ENCODE measurements around the gene FARSB. TPM values are rescaled to one million over a fixed set of nuclear protein-coding genes. Genes with fewer than 3 reads are reported as not detected.

Gene FARSB
- total RNA-seq, 1 donor from 2014 or later = 13.3 TPM

DNA sequence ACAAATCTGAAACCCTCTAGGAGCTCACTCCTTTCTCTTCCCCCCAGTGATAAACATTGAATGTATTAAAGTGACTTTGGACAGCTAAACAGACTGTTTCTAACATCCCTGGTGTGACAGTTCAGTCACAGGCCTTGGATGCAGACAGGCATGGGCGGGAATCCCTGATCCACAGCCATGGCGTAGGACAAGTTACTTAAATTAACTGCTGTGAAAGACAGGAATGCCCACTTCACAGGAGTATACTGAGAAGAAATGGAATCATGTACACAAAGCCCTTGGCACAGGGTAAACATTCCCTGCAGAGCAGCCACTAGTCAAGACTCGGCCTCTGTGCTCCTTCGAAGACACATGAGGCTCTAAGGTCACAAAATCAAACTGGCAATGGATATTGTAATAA, 34.0 kb downstream of the FARSB start:
- H3K4me3 ChIP-seq = no peak overlapping the region
- H3K27ac ChIP-seq = no peak overlapping the region
- intact Hi-C loops (cut with DNase I) = no loop called here
- H3K4me1 ChIP-seq = no peaks in the 10 kb centered on the region
- H3K9me3 ChIP-seq = no peaks in the 10 kb centered on the region
- peaks cover 4 to 31% of the 10 kb centered on the region in 2 donors for H3K36me3 ChIP-seq
- DNase-seq (ENCODE audit: extremely low spot score in 2 of 2) = no peak
- H3K27me3 ChIP-seq = no peaks in the 10 kb centered on the region
- TF ChIP-seq, protein P1, sequence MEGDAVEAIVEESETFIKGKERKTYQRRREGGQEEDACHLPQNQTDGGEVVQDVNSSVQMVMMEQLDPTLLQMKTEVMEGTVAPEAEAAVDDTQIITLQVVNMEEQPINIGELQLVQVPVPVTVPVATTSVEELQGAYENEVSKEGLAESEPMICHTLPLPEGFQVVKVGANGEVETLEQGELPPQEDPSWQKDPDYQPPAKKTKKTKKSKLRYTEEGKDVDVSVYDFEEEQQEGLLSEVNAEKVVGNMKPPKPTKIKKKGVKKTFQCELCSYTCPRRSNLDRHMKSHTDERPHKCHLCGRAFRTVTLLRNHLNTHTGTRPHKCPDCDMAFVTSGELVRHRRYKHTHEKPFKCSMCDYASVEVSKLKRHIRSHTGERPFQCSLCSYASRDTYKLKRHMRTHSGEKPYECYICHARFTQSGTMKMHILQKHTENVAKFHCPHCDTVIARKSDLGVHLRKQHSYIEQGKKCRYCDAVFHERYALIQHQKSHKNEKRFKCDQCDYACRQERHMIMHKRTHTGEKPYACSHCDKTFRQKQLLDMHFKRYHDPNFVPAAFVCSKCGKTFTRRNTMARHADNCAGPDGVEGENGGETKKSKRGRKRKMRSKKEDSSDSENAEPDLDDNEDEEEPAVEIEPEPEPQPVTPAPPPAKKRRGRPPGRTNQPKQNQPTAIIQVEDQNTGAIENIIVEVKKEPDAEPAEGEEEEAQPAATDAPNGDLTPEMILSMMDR (IDR thresholded peaks at IDR 0.05) = no peak
- TF ChIP-seq POLR2A (IDR thresholded peaks at IDR 0.05) (no peak), POLR2AphosphoS5 (IDR thresholded peaks at IDR 0.05; ENCODE audit: insufficient read depth in 1 of 2, low read depth in 1 of 2) (no peak)

DNA sequence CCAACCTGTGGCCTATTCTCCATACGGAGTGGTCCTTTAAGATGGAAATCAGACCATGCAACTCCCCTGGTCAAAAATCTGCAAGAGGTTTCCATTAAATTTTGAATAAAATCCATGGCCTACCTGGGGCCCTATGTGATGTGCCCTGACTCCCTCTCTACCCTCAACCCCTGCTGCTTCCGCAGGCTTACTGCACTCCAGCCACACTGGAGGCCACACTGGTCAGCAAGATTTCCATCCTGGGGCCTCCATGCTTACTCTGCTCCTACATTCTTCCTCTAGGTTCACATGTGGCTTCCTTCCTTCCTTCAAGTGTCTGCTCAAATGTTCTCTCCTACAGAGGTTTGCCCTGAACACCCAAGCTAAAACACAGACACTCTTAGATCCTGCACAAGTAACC, 40.6 kb downstream of the FARSB start:
- H3K9me3 ChIP-seq = no peaks in the 10 kb centered on the region
- no peak overlapping the region for H3K4me3 ChIP-seq
- TF ChIP-seq POLR2AphosphoS5 (IDR thresholded peaks at IDR 0.05; ENCODE audit: insufficient read depth in 1 of 2, low read depth in 1 of 2) = no peak
- no peak for TF ChIP-seq POLR2A (IDR thresholded peaks at IDR 0.05)
- TF ChIP-seq, protein P1 (IDR thresholded peaks at IDR 0.05) = no peak
- H3K27me3 ChIP-seq = no peaks in the 10 kb centered on the region
- H3K27ac ChIP-seq = no peak overlapping the region
- DNase-seq (ENCODE audit: extremely low spot score in 2 of 2) = no peak
- H3K4me1 ChIP-seq = no peaks in the 10 kb centered on the region
- intact Hi-C loops (cut with DNase I) = loop anchor here (10.0 kb wide), 1 partner anchor 301 kb away; no protein-coding TSS in a partner anchor
- peaks cover 0 to 23% of the 10 kb centered on the region in 2 donors for H3K36me3 ChIP-seq

DNA sequence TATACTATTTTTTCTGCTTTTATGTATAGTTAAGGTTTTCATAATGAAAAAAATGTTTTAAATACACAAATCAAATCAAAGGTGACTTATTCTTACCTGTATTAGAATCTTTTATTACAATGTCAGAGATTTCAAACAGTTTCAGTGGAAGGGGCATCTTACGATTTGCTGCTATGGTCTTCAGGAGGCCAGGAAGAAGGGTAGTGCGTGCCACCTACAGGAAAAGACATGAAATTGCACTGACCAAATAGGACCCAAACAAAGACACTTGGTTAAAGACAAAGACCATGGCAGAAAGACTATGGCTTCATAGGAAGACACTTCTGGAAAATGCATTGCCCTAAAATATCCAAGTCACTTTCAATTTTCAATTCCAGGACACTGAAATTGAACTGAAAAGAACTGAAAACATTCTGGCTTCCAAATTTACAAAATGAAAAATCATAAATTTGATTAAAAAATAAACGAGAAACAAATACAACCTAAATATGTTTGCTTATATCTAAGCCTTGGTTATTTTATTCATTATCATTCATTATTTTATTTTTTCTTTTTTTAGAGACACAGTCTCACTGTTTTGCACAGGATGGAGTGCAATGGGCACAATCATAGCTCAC, 42.1 kb downstream of the FARSB start:
- no peak for TF ChIP-seq POLR2AphosphoS5 (IDR thresholded peaks at IDR 0.05; ENCODE audit: insufficient read depth in 1 of 2, low read depth in 1 of 2)
- TF ChIP-seq, protein P1 (IDR thresholded peaks at IDR 0.05) = peak in 1 of 3 experiments; percentile 59
- no peaks in the 10 kb centered on the region for H3K27me3 ChIP-seq
- no peak overlapping the region for H3K4me3 ChIP-seq
- no peaks in the 10 kb centered on the region for H3K9me3 ChIP-seq
- peaks cover 0 to 23% of the 10 kb centered on the region in 2 donors for H3K36me3 ChIP-seq
- H3K4me1 ChIP-seq = no peaks in the 10 kb centered on the region
- intact Hi-C loops (cut with DNase I) = loop anchor here (10.0 kb wide), 1 partner anchor 299 kb away; no protein-coding TSS in a partner anchor
- no peak overlapping the region for H3K27ac ChIP-seq
- no peak for DNase-seq (ENCODE audit: extremely low spot score in 2 of 2)

- Histone ChIP-seq H3K27ac (no peak overlapping the region), H3K36me3 (peaks cover 0 to 15% of the 10 kb centered on the region in 2 donors), H3K9me3 (no peaks in the 10 kb centered on the region), H3K4me1 (no peaks in the 10 kb centered on the region), H3K27me3 (no peaks in the 10 kb centered on the region), H3K4me3 (no peak overlapping the region)
- DNase-seq (ENCODE audit: extremely low spot score in 2 of 2) = no peak
- TF ChIP-seq, protein P1 (IDR thresholded peaks at IDR 0.05) = no peak
- no peak for TF ChIP-seq POLR2A (IDR thresholded peaks at IDR 0.05)
- no peak for TF ChIP-seq POLR2AphosphoS5 (IDR thresholded peaks at IDR 0.05; ENCODE audit: insufficient read depth in 1 of 2, low read depth in 1 of 2)
- intact Hi-C loops (cut with DNase I) = loop anchor here (10.0 kb wide), 1 partner anchor 297 kb away; no protein-coding TSS in a partner anchor
Measured at GRCh38 chr2:222611684-222612083, 44.2 kb downstream of the FARSB start.

GRCh38 chr2:222610746-222611145, 45.1 kb downstream of the FARSB start:
- H3K9me3 ChIP-seq = no peaks in the 10 kb centered on the region
- no peak for TF ChIP-seq POLR2A (IDR thresholded peaks at IDR 0.05)
- TF ChIP-seq, protein P1 (IDR thresholded peaks at IDR 0.05) = no peak
- TF ChIP-seq POLR2AphosphoS5 (IDR thresholded peaks at IDR 0.05; ENCODE audit: insufficient read depth in 1 of 2, low read depth in 1 of 2) = no peak
- intact Hi-C loops (cut with DNase I) = loop anchor here (10.0 kb wide), 1 partner anchor 296 kb away; no protein-coding TSS in a partner anchor
- H3K36me3 ChIP-seq = peaks cover 0 to 15% of the 10 kb centered on the region in 2 donors
- no peak overlapping the region for H3K27ac ChIP-seq
- no peaks in the 10 kb centered on the region for H3K4me1 ChIP-seq
- H3K4me3 ChIP-seq = no peak overlapping the region
- no peaks in the 10 kb centered on the region for H3K27me3 ChIP-seq
- DNase-seq (ENCODE audit: extremely low spot score in 2 of 2) = no peak

All from vagina (tissue), 2 donors.